ENCODE data around the gene FGD5.

DNA sequence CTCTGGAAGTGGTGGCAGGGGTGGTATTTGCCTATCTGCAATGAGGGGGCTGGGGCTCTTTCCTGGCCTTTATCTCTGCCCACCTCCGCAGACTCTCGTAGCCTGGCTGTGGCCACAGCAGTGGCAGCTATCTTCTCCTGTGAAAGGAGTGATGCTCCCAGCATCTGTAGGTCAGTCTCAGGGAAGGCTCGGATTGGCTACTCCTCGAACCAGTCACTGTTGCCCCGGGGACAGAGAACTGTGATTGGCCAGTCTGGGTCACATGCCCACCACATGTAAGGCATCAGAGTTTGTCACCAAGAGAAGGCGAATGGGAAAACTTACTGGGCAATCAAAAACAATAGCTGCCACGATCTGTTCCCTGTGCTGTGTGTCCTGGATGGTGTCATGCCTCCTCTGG, 30.1 kb upstream of the FGD5 start:
- TF ChIP-seq, protein P1, sequence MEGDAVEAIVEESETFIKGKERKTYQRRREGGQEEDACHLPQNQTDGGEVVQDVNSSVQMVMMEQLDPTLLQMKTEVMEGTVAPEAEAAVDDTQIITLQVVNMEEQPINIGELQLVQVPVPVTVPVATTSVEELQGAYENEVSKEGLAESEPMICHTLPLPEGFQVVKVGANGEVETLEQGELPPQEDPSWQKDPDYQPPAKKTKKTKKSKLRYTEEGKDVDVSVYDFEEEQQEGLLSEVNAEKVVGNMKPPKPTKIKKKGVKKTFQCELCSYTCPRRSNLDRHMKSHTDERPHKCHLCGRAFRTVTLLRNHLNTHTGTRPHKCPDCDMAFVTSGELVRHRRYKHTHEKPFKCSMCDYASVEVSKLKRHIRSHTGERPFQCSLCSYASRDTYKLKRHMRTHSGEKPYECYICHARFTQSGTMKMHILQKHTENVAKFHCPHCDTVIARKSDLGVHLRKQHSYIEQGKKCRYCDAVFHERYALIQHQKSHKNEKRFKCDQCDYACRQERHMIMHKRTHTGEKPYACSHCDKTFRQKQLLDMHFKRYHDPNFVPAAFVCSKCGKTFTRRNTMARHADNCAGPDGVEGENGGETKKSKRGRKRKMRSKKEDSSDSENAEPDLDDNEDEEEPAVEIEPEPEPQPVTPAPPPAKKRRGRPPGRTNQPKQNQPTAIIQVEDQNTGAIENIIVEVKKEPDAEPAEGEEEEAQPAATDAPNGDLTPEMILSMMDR (IDR thresholded peaks at IDR 0.05) = no peak
- TF ChIP-seq POLR2A (IDR thresholded peaks at IDR 0.05) = no peak
